H9 (cell line): Measurements from ENCODE around the gene GATA5. TPM values are rescaled to one million over a fixed set of nuclear protein-coding genes. Genes with fewer than 3 reads are reported as not detected.

Experiments used
- DNase-seq: peaks from one replicate; pipeline ENCODE4 v3.0.0-alpha.2; 2017
- H2AFZ ChIP-seq: one replicate; pipeline ENCODE4 v1.6.1; 2013; ENCODE audit warnings: mild to moderate bottlenecking, low read length, control low read depth, moderate library complexity
- H2AK5ac ChIP-seq: 2 replicates; pipeline ENCODE4 v1.6.1; 2013; ENCODE audit warnings: low read length, control low read depth, mixed read lengths; ENCODE audit not compliant: insufficient read length
- H2BK120ac ChIP-seq: one replicate; pipeline ENCODE4 v1.6.1; 2013; ENCODE audit warnings: low read depth, mild to moderate bottlenecking, low read length, control low read depth, inconsistent platforms; ENCODE audit not compliant: poor library complexity, severe bottlenecking
- H2BK12ac ChIP-seq: 2 replicates; pipeline ENCODE4 v1.6.1; 2013; ENCODE audit warnings: low read length, control low read depth, mixed read lengths, low read depth; ENCODE audit not compliant: insufficient read length
- H2BK15ac ChIP-seq: 2 replicates; pipeline ENCODE4 v1.6.1; 2013; ENCODE audit warnings: low read depth, low read length, control low read depth
- H2BK20ac ChIP-seq: one replicate; pipeline ENCODE4 v1.6.1; 2013; ENCODE audit warnings: low read depth, mild to moderate bottlenecking, low read length, control low read depth, inconsistent platforms; ENCODE audit not compliant: poor library complexity, severe bottlenecking
- H2BK5ac ChIP-seq: 2 replicates; pipeline ENCODE4 v1.6.1; 2013; ENCODE audit warnings: low read length, control low read depth, mixed read lengths; ENCODE audit not compliant: insufficient read length
- H3K14ac ChIP-seq: 2 replicates; pipeline ENCODE4 v1.6.1; 2013; ENCODE audit warnings: low read length, control low read depth; ENCODE audit not compliant: insufficient read depth
- H3K18ac ChIP-seq: 2 replicates; pipeline ENCODE4 v1.6.1; 2013; ENCODE audit warnings: low read depth, mild to moderate bottlenecking, mixed read lengths, low read length, control low read depth; ENCODE audit not compliant: insufficient read length
- H3K23ac ChIP-seq: 2 replicates; pipeline ENCODE4 v1.6.1; 2013; ENCODE audit warnings: low read length, control low read depth, mixed read lengths, low read depth; ENCODE audit not compliant: insufficient read length
- H3K23me2 ChIP-seq: 2 replicates; pipeline ENCODE4 v1.6.1; 2013; ENCODE audit warnings: low read depth, mild to moderate bottlenecking, mixed read lengths, low read length, control low read depth; ENCODE audit not compliant: insufficient read length, poor library complexity, severe bottlenecking
- H3K27ac ChIP-seq: 2 replicates; pipeline ENCODE4 v1.5.1; 2013; ENCODE audit warnings: low read length, control low read depth, mixed read lengths, low read depth; ENCODE audit not compliant: insufficient read length
- H3K27me3 ChIP-seq: 2 replicates; pipeline ENCODE4 v1.6.1; 2013; ENCODE audit warnings: low read length, control low read depth, inconsistent platforms; ENCODE audit not compliant: insufficient read depth
- H3K4ac ChIP-seq: 2 replicates; pipeline ENCODE4 v1.6.1; 2013; ENCODE audit warnings: low read depth, mild to moderate bottlenecking, control low read depth, inconsistent platforms, low read length, moderate library complexity
- H3K4me1 ChIP-seq: 2 replicates; pipeline ENCODE4 v1.6.1; 2013; ENCODE audit warnings: low read length, control low read depth, inconsistent platforms; ENCODE audit not compliant: insufficient read depth
- H3K4me2 ChIP-seq: 2 replicates; pipeline ENCODE4 v1.6.1; 2013; ENCODE audit warnings: low read length, control low read depth, mixed read lengths; ENCODE audit not compliant: insufficient read length, insufficient read depth
- H3K56ac ChIP-seq: 2 replicates; pipeline ENCODE4 v1.6.1; 2013; ENCODE audit warnings: low read depth, mild to moderate bottlenecking, mixed read lengths, low read length, control low read depth; ENCODE audit not compliant: insufficient read length
- H3K79me1 ChIP-seq: 2 replicates; pipeline ENCODE4 v1.6.1; 2013; ENCODE audit warnings: low read depth, mild to moderate bottlenecking, moderate library complexity, low read length, control low read depth, inconsistent platforms; ENCODE audit not compliant: insufficient read depth, poor library complexity, severe bottlenecking
- H3K79me2 ChIP-seq: 2 replicates; pipeline ENCODE4 v1.6.1; 2013; ENCODE audit warnings: low read length, control low read depth, inconsistent platforms; ENCODE audit not compliant: insufficient read depth
- H3K9ac ChIP-seq: 2 replicates; pipeline ENCODE4 v1.6.1; 2013; ENCODE audit warnings: low read length, control low read depth, mixed read lengths; ENCODE audit not compliant: insufficient read length; ENCODE audit errors: extremely low read depth
- H3K9me3 ChIP-seq: one replicate; pipeline ENCODE4 v1.6.1; 2013; ENCODE audit warnings: low read depth, low read length, inconsistent platforms; ENCODE audit not compliant: control insufficient read depth
- H3T11ph ChIP-seq: one replicate; pipeline ENCODE4 v1.6.1; 2013; ENCODE audit warnings: mild to moderate bottlenecking, low read length, control low read depth, inconsistent platforms
- H4K20me1 ChIP-seq: one replicate; pipeline ENCODE4 v1.6.1; 2013; ENCODE audit not compliant: control insufficient read depth, insufficient read length, insufficient read depth
- H4K5ac ChIP-seq: 2 replicates; pipeline ENCODE4 v1.6.1; 2013; ENCODE audit warnings: low read depth, mild to moderate bottlenecking, mixed read lengths, low read length, control low read depth; ENCODE audit not compliant: insufficient read length
- H4K8ac ChIP-seq: replicated peaks from 2 replicates; pipeline ENCODE4 v1.6.1; 2013; ENCODE audit warnings: low read length, control low read depth, mixed read lengths, low read depth; ENCODE audit not compliant: insufficient read length
- H4K91ac ChIP-seq: 2 replicates; pipeline ENCODE4 v1.6.1; 2013; ENCODE audit warnings: low read depth, mild to moderate bottlenecking, moderate library complexity, mixed read lengths, low read length, control low read depth; ENCODE audit not compliant: insufficient read length
- H3K27ac Mint-ChIP-seq, 3 experiments: 2 replicates in 2 of 3; 3 replicates in 1 of 3; pipeline ENCODE4 v1.8.0; 2020 to 2021; ENCODE audit warnings: mixed read lengths in 3 of 3, mild to moderate bottlenecking in 1 of 3, moderate library complexity in 1 of 3
- H3K27me3 Mint-ChIP-seq: 2 replicates; pipeline ENCODE4 v1.8.0; 2021; ENCODE audit warnings: low read depth, mild to moderate bottlenecking, moderate library complexity, mixed read lengths
- H3K36me3 Mint-ChIP-seq, 3 experiments: 2 replicates in 2 of 3; 3 replicates in 1 of 3; pipeline ENCODE4 v1.8.0; 2020 to 2021; ENCODE audit warnings: low read depth in 3 of 3, mixed read lengths in 3 of 3; ENCODE audit not compliant: insufficient read depth in 1 of 3
- H3K4me1 Mint-ChIP-seq, 2 experiments: 2 replicates each; pipeline ENCODE4 v1.8.0; 2020; ENCODE audit warnings: mixed read lengths in 2 of 2
- H3K4me3 Mint-ChIP-seq, 2 experiments: 2 replicates in 1 of 2; 3 replicates in 1 of 2; pipeline ENCODE4 v1.8.0; 2020 to 2021; ENCODE audit warnings: mild to moderate bottlenecking in 2 of 2, mixed read lengths in 2 of 2, moderate library complexity in 1 of 2
- H3K9me3 Mint-ChIP-seq, 2 experiments: 2 replicates in 1 of 2; 3 replicates in 1 of 2; pipeline ENCODE4 v1.8.0; 2020; ENCODE audit warnings: mild to moderate bottlenecking in 2 of 2, mixed read lengths in 2 of 2, moderate library complexity in 1 of 2
- CTCF ChIP-seq: fragments of 200-600 bp; sonication (generic); conservative IDR thresholded peaks from 3 replicates; pipeline ENCODE4 v1.8.0; 2021; ENCODE audit warnings: antibody characterized with exemption, mild to moderate bottlenecking
- WGBS: extraction: QIAGEN DNeasy Blood & Tissue Kit; methylation state at CpG from one replicate; pipeline ENCODE4 v1.1.7; 2013; ENCODE audit warnings: missing lambda C conversion rate, low lambda C conversion rate, mixed read lengths; ENCODE audit not compliant: insufficient read length; ENCODE audit errors: extremely low coverage; 5-methylcytosine and 5-hydroxymethylcytosine counted together
- total RNA-seq: library from RNA; stranded (reverse); gene quantifications from 2 replicates; pipeline ENCODE4 v1.2.1, GENCODE V29; 2021

Gene GATA5
- total RNA-seq, 1 experiment from 2014 or later, result 0.24 TPM

- Histone ChIP-seq H2AFZ (no peak overlapping the region), H2BK12ac (no peak overlapping the region), H2BK20ac (no peak overlapping the region), H3K14ac (no peak overlapping the region), H2AK5ac (no peak overlapping the region), H3K23me2 (no peaks in the 10 kb centered on the region), H3K18ac (no peak overlapping the region), H3K56ac (no peak overlapping the region), H4K8ac (no peak overlapping the region), H3K4me1 (no peaks in the 10 kb centered on the region), H3K9me3 (no peaks in the 10 kb centered on the region), H3K79me1 (no peaks in the 10 kb centered on the region), H3K23ac (no peak overlapping the region), H2BK5ac (no peak overlapping the region), H4K5ac (no peak overlapping the region), H3K79me2 (no peaks in the 10 kb centered on the region), H3T11ph (no peak overlapping the region), H4K20me1 (no peaks in the 10 kb centered on the region), H4K91ac (no peak overlapping the region), H3K27me3 (no peaks in the 10 kb centered on the region), H3K4me2 (no peak overlapping the region), H3K9ac (no peak overlapping the region), H2BK120ac (no peak overlapping the region), H3K4ac (no peak overlapping the region), H3K27ac (no peak overlapping the region), H2BK15ac (no peak overlapping the region)
- no peak for DNase-seq
- peaks cover 0 to 16% of the 10 kb centered on the region in 2 experiments; a peak in 2 of 4 replicates for H3K4me1 Mint-ChIP-seq
- H3K9me3 Mint-ChIP-seq, result no peaks in the 10 kb centered on the region
- H3K4me3 Mint-ChIP-seq, result no peak overlapping the region
- H3K36me3 Mint-ChIP-seq, result no peaks in the 10 kb centered on the region
- no peak overlapping the region for H3K27ac Mint-ChIP-seq
- WGBS, result no CpG with 5 or more reads among the region's 10 CpGs
- no peak for TF ChIP-seq CTCF
- H3K27me3 Mint-ChIP-seq, result peaks cover 12% of the 10 kb centered on the region
Measured at GRCh38 chr20:62451156-62451767, 24.5 kb downstream of the GATA5 start.
